PC-9 (cell line): ENCODE data around the gene BAIAP3.

Experiments used
- EZH2 ChIP-seq: fragments of 200-600 bp; sonication (generic); IDR thresholded peaks from 2 replicates; pipeline ENCODE4 v1.8.0; 2017; ENCODE audit warnings: antibody characterized with exemption, low read depth
- TF ChIP-seq, protein P1 (sequence below): fragments of 200-600 bp; sonication (generic); conservative IDR thresholded peaks from 2 replicates; pipeline ENCODE4 v1.6.1; 2017; ENCODE audit warnings: mixed run types, antibody characterized with exemption, mild to moderate bottlenecking, moderate library complexity

GRCh38 chr16:1297018-1297696, 36.3 kb upstream of the BAIAP3 start:
- TF ChIP-seq, protein P1, sequence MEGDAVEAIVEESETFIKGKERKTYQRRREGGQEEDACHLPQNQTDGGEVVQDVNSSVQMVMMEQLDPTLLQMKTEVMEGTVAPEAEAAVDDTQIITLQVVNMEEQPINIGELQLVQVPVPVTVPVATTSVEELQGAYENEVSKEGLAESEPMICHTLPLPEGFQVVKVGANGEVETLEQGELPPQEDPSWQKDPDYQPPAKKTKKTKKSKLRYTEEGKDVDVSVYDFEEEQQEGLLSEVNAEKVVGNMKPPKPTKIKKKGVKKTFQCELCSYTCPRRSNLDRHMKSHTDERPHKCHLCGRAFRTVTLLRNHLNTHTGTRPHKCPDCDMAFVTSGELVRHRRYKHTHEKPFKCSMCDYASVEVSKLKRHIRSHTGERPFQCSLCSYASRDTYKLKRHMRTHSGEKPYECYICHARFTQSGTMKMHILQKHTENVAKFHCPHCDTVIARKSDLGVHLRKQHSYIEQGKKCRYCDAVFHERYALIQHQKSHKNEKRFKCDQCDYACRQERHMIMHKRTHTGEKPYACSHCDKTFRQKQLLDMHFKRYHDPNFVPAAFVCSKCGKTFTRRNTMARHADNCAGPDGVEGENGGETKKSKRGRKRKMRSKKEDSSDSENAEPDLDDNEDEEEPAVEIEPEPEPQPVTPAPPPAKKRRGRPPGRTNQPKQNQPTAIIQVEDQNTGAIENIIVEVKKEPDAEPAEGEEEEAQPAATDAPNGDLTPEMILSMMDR = no peak
- no peak for TF ChIP-seq EZH2
